Parathyroid adenoma (tissue), 2 donors: ENCODE results near the gene COX6B2.

Source experiments
- H2AFZ ChIP-seq: fragments of 300-600 bp; sonication (generic); one replicate; pipeline ENCODE4 v1.7.0; 2017; ENCODE audit warnings: antibody characterized with exemption, mild to moderate bottlenecking
- H3K27ac ChIP-seq: fragments of 300-600 bp; sonication (generic); one replicate; pipeline ENCODE4 v1.7.0; 2017
- H3K27me3 ChIP-seq: fragments of 300-600 bp; sonication (generic); one replicate; pipeline ENCODE4 v1.7.0; 2017; ENCODE audit warnings: low read length; ENCODE audit not compliant: control insufficient read depth, insufficient read depth
- H3K36me3 ChIP-seq: fragments of 300-600 bp; sonication (generic); one replicate; pipeline ENCODE4 v1.7.0; 2017; ENCODE audit warnings: low read length; ENCODE audit not compliant: control insufficient read depth, insufficient read depth
- H3K4me1 ChIP-seq: fragments of 300-600 bp; sonication (generic); one replicate; pipeline ENCODE4 v1.7.0; 2017; ENCODE audit warnings: control low read depth
- H3K4me2 ChIP-seq: fragments of 300-600 bp; sonication (generic); one replicate; pipeline ENCODE4 v1.7.0; 2017; ENCODE audit warnings: low read length
- H3K4me3 ChIP-seq: fragments of 300-600 bp; sonication (generic); one replicate; pipeline ENCODE4 v1.7.0; 2017; ENCODE audit warnings: low read depth, low read length
- H3K79me2 ChIP-seq: fragments of 300-600 bp; sonication (generic); one replicate; pipeline ENCODE4 v1.7.0; 2017; ENCODE audit warnings: control low read depth
- H3K9ac ChIP-seq: fragments of 300-600 bp; sonication (generic); one replicate; pipeline ENCODE4 v1.7.0; 2017; ENCODE audit warnings: mild to moderate bottlenecking
- H3K9me3 ChIP-seq: fragments of 300-600 bp; sonication (generic); one replicate; pipeline ENCODE4 v1.7.0; 2017; ENCODE audit warnings: low read length; ENCODE audit not compliant: control insufficient read depth
- TF ChIP-seq, protein P1 (sequence below): fragments of 300-600 bp; sonication (generic); IDR thresholded peaks from one replicate; pipeline ENCODE4 v1.7.0; 2017; ENCODE audit warnings: antibody characterized with exemption, mild to moderate bottlenecking
- donor health status: primary hyperparathyroidism.

The COX6B2 gene

GRCh38 chr19:55299991-55300390 lies 54.5 kb downstream of the COX6B2 start:
- H2AFZ ChIP-seq, result no peak overlapping the region
- no peaks in the 10 kb centered on the region for H3K79me2 ChIP-seq
- H3K4me3 ChIP-seq, result no peak overlapping the region

More at GRCh38 chr19:55299991-55300390, 54.5 kb downstream of the COX6B2 start:
- no peaks in the 10 kb centered on the region for H3K9me3 ChIP-seq
- H3K36me3 ChIP-seq, result no peaks in the 10 kb centered on the region
- no peak overlapping the region for H3K4me2 ChIP-seq
- no peaks in the 10 kb centered on the region for H3K27me3 ChIP-seq
- H3K27ac ChIP-seq, result no peak overlapping the region
- TF ChIP-seq, protein P1, sequence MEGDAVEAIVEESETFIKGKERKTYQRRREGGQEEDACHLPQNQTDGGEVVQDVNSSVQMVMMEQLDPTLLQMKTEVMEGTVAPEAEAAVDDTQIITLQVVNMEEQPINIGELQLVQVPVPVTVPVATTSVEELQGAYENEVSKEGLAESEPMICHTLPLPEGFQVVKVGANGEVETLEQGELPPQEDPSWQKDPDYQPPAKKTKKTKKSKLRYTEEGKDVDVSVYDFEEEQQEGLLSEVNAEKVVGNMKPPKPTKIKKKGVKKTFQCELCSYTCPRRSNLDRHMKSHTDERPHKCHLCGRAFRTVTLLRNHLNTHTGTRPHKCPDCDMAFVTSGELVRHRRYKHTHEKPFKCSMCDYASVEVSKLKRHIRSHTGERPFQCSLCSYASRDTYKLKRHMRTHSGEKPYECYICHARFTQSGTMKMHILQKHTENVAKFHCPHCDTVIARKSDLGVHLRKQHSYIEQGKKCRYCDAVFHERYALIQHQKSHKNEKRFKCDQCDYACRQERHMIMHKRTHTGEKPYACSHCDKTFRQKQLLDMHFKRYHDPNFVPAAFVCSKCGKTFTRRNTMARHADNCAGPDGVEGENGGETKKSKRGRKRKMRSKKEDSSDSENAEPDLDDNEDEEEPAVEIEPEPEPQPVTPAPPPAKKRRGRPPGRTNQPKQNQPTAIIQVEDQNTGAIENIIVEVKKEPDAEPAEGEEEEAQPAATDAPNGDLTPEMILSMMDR, result no peak
- no peak overlapping the region for H3K9ac ChIP-seq
- no peaks in the 10 kb centered on the region for H3K4me1 ChIP-seq
